ENCODE results near the gene TAGLN.

DNA sequence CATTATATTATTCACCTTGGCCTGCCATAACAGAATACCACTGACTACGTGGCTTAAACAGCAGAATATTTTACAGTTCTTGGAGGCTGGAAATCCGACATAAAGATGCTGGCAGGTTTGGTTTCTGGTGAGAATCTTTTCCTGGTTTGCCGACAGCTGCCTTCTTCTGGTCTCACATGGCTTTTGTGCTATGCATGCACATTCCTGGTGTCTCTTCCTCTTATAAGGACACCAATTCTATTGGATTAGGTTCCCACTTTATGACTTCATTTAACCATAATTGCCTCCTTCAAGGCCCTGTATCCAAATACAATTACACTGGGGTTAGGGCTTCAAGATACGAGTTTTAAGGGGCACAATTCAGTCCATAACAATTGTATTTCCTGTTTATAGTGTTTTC is 50.4 kb downstream of the TAGLN start:
- TF ChIP-seq, protein P1, sequence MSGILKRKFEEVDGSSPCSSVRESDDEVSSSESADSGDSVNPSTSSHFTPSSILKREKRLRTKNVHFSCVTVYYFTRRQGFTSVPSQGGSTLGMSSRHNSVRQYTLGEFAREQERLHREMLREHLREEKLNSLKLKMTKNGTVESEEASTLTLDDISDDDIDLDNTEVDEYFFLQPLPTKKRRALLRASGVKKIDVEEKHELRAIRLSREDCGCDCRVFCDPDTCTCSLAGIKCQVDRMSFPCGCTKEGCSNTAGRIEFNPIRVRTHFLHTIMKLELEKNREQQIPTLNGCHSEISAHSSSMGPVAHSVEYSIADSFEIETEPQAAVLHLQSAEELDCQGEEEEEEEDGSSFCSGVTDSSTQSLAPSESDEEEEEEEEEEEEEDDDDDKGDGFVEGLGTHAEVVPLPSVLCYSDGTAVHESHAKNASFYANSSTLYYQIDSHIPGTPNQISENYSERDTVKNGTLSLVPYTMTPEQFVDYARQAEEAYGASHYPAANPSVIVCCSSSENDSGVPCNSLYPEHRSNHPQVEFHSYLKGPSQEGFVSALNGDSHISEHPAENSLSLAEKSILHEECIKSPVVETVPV (CRISPR knock-in tag; IDR thresholded peaks at IDR 0.05) = no peak
- TF ChIP-seq ZNF565 (CRISPR knock-in tag; conservative IDR thresholded peaks at IDR 0.05; ENCODE audit: low read depth) = no peak
